GM19397 (cell line): ENCODE data around the gene TRIM38.
"Not testable (repeated sequence)": the region's sequence is repeated elsewhere in the genome, so short reads cannot be mapped to it uniquely, and the experiment has no call there.

Source experiments
- ATAC-seq: cut with Tn5 transposase; IDR thresholded peaks from one replicate; pipeline ENCODE4 v1.9.1; 2021; ENCODE audit warnings: mild to moderate bottlenecking, moderate library complexity; ENCODE audit not compliant: unreplicated experiment

The TRIM38 gene

DNA sequence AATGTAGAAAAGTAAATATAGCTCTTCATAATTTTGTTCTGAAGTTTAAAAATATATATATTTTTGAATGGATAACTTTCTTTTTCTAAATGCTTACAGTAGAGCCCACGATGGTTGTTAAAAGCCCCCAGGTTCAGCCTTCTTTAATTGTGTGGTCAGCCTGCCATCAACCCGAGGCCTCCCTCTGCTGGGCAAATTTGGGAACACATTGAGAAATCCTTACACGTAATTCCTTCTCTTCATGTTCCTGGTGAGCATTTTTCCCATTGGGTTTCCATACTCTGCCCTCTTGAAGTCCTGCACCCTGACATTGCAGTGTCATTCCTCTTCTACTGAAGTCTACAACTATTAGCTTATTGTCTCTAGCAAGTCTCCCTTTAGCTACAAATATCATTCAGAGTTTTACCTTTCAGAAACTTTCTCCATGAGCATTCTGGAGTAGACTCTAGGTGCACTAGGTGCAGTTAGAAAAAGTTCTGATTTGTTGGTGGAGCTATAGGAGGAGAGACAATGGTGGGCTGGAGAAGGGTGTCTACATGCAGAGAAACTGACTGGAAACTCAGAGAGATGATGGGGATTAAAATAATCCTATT is 40.6 kb downstream of the TRIM38 start:
- no peak for ATAC-seq

DNA sequence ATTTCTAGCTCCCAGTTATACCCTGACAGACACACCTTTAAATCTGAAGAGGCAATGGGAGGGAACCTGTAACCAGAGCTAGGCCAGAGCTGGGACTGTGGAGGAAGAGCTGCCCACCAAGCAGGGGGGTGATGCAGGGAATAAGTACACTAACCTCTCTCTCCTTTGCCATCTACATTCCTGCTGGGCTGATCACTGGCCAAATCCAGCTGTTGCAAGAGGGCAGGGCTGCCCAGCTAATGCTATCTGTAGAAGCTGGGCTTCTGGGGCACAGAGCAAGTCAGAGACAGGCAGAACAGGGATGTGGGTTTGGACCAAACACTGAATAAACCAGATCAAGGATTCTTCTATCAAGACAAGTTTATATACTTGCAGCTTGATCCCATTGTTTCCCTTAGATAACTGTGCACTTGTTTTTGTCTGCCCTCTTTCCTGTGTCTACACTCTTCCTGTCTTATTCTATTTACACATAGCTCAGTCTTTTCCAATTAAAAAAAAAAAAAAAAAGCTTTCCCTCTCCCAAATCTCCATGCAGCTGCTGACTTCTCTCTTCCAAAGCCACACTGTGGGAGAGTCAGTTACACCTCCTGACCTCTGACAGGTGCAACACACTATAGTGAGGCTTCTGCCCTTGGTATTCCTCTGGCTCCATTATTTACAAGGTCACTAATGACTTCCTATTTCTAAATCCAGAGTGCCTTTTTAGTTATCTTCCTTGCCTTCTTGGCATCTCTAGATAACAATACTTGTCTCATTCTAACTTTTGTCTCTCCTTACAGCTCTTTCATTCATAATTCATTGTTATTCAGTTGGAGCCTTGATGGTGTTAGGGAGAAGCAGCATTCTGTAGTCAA is 43.7 kb downstream of the TRIM38 start:
- no peak for ATAC-seq

GRCh38 chr6:26006940-26007305 is 44.3 kb downstream of the TRIM38 start:
- ATAC-seq = not testable (repeated sequence)

- no peak for ATAC-seq
Measured at GRCh38 chr6:26008470-26008869, 45.9 kb downstream of the TRIM38 start.

GRCh38 chr6:26009817-26010216 is 47.2 kb downstream of the TRIM38 start:
- ATAC-seq = no peak

- ATAC-seq = no peak
Measured at GRCh38 chr6:26012061-26012460, 49.5 kb downstream of the TRIM38 start.

- ATAC-seq = not testable (repeated sequence)
Measured at GRCh38 chr6:26014386-26014785, 51.8 kb downstream of the TRIM38 start.

DNA sequence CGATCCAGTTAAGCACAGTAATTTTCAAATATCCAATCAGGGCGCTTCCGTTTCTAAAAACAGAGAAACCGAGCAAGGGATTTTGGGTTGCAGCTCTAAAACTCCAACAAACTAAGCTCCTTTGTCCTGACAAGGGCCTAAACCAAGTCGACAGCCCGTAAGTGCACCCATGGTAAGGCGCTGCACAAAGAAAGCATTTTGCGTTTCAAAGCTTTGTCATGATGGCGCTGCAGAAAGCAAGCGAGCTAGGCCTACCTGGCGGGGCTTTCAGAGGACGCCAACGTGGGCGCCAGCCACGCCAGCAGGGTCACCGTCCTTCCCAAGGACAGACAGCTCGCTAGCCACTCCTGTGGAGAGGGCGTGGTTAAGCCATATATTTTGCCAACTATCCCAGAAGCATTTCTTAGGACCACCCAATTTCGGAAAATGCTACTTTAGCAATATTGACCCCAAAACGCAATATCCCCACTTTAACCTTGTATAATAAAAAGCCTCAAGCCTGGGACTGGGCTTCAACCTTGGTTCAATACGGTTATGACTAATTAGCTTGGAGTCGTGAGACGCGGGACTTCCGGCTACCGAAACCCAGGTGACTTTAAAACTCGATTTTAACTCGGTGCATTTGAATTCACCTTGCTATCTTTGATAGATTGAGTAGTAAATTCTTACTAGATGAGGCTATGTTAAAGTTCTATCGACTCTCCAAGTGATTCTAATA is 53.8 kb downstream of the TRIM38 start:
- ATAC-seq = no peak

- ATAC-seq = no peak
Measured at GRCh38 chr6:26016963-26017631, 54.5 kb downstream of the TRIM38 start.

DNA sequence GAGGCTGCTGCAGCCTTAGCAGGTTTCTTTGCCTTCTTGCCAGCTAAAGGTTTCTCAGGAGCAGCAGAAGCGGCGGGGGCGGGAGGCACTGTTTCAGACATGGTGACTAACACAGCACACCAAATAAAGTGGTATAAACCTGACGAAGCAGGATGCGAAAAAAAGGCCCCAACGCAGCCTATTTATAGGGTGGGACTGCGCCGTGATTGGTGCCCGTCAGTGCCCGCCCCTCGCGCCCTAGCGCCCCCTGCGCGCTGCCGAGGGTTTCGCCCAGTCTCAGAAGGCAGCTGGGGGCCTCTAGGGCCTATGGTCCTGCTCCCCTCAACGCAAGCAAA is 55.0 kb downstream of the TRIM38 start:
- ATAC-seq = no peak

DNA sequence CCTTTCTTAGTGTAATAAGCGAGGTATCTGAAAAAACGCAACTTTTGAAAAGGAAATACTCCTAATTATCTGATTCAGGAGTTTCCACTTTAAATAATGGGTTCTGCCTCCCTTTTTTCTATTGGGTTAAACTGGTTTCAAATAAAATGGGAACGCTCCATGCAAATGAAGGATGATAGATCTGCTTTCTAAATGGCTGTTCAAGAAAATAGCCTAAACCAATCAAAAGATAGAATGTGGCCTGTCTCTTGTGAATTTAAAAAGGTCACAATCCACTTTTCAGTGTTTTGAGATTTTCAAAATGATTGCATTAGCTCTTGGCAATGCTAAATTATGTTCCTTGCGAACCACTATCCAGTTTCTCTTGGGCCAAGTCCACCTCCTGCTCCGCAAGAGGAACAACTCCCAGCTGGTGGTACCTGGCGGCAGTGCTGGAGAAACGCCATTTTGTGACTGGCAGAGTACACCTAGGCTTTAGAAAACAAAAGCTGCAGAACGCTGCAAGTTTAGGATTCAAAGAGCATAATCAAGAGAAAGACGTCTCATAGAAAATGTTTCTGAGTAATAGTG is 56.7 kb downstream of the TRIM38 start:
- no peak for ATAC-seq

GRCh38 chr6:26019967-26020328 is 57.3 kb downstream of the TRIM38 start:
- no peak for ATAC-seq

DNA sequence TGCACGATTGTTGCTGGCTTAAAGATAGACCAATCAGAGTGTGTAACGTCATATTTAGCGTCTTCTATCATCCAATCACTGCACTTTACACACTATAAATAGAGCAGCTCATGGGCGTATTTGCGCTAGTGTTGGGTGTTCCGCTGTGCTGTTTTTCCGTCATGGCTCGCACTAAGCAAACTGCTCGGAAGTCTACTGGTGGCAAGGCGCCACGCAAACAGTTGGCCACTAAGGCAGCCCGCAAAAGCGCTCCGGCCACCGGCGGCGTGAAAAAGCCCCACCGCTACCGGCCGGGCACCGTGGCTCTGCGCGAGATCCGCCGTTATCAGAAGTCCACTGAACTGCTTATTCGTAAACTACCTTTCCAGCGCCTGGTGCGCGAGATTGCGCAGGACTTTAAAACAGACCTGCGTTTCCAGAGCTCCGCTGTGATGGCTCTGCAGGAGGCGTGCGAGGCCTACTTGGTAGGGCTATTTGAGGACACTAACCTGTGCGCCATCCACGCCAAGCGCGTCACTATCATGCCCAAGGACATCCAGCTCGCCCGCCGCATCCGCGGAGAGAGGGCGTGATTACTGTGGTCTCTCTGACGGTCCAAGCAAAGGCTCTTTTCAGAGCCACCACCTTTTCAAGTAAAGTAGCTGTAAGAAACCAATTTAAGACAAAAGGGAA is 57.9 kb downstream of the TRIM38 start:
- peak; percentile 45 for ATAC-seq

DNA sequence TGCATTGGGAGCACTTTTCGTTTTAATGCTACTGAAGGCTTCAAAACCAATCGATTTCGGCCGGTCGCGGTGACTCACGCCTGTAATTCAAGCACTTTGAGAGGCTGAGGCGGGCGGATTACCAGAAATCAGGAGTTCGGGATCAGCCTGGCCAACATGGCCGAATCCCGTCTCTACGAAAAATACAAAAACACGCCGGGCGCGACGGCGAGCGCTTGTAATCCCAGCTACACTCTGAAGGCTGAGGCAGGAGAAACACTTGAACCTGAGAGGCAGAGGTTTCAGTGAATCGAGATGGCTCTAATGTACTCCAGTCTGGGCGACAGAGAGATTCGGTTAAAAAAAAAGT is 58.4 kb downstream of the TRIM38 start:
- peak; percentile 3 for ATAC-seq

- peak; percentile 56 for ATAC-seq
Measured at GRCh38 chr6:26021350-26022131, 58.9 kb downstream of the TRIM38 start.

GRCh38 chr6:26022132-26022472 is 59.5 kb downstream of the TRIM38 start:
- ATAC-seq = no peak

- no peak for ATAC-seq
Measured at GRCh38 chr6:26022737-26023136, 60.1 kb downstream of the TRIM38 start.

DNA sequence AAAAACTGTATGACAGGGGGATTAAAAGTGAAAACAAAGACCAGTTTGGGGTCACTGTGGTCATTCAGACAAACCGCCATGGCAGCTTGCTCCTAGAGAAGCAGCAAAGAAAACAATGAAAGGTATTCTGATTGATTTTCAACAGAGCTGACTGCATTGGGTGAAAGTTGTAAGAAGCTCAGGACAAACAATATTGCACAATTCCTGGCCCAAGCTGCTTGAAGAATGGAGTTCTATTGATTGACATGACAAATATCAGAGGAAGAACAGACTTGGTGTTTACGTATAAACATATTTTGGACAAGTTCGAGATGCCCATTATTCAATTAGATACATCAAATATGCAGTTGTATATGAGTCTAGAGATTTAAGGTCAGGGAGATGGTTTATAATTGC is 62.0 kb downstream of the TRIM38 start:
- ATAC-seq = no peak

DNA sequence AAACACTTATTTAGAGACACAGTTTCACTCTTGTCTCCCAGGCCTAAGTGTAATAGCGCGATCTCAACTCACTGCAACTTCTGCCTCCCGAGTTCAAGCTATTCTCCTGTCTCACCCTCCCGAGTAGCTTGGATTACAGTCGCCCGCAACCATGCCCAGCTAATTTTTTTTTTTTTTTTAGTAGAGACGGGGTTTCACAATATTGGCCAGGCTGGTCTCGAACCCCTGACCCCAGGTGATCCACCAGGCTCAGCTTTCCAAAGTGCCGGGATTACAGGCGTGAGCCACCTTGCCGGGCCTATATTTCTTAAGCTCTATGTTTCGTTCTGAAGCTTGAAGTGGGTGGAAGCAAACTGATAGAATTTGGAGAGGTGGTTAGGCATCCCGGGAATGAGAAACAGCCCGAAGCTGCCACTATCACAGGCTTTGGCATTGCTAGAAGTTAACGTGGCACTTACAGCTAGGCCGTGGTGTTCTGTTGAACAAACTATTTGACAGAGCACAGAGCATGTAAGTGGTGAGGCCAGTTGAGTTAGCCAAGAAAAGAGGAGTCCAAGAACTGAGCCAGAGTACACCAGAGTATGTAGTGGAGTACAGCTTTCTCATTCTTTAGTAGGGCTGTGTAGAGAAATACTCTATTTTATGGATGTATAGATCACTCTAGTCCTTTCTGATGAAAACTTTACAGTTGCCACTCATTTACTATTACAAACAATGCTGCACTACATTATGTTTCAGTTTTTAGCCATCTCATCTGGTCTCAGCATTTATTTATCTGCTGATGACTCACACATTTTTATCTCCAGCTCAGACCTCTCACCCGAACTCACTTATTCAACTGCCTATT is 62.7 kb downstream of the TRIM38 start:
- ATAC-seq = no peak
